ENCODE measurements around the gene ARHGAP44.

The ARHGAP44 gene

DNA sequence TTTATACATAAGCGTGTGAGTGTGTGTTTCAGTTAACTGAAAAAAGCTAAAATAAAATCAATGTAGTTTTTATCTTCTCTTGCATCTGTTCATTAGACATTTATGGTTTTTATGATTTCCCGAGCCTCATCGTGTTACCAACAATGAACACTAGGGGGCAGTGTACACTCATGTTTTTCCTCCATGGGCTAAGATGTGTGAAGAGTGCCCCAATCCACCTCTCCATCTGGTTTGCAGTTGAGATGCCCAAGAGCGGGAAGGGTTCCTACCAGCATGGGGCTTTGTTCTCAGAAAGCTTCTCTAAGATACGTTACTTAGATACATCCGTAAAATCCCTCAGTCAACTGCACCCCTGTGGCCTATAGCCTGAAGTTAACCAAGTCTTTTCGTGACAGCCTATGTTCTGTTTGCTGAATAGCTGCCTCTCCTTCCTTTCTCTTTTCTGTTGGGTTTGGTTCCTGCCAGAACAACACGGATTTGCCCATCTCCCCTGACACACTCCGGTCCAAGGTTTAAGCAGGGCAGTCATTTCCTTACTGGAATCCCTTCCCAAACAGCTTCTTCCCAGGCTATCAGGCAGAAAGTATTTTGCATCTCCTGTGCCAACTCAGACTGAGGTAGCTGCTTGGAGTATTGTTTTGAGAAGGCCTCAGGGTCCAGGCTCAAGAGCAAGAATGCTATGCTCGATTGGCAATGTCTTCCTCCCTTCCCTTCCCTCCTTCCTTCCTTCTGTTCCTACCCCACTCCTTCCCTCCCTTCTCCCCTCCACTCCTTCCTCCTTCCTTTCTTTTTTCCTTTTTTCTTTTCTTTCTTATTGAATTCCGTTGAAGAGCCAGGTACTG lies 241.4 kb downstream of the ARHGAP44 start:
- DNase-seq = peak; percentile 60

DNA sequence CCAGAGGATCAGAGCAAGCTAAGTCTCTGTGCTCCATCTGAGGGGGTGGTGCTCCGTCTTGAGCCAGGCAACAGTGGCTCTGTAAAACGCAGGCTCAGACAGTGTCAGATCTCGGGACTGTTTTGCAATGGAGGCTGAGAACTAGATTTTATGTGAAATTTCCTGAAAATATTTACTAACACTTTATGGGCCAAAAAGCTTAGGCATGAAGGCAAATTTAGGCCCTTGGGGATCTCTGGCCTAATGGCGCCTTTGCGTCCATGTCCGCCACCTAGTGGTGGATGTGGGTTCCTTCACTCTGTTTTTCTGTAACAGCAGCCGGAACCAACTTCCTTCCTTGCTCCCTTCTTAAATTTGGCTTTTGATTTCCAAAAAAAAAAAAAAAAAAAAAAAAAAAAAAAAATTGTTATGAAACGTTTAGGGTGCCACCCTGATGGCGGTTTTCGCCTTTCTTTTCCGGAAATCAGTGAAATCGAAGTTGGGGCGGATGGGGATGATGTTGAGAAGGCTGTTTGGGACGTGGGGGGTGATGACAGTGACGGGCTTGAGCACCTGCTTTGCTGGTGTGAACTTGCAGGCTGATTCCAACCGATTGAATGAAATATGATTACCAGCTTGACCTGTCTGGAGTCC lies 242.5 kb downstream of the ARHGAP44 start:
- peak; percentile 65 for DNase-seq

DNA sequence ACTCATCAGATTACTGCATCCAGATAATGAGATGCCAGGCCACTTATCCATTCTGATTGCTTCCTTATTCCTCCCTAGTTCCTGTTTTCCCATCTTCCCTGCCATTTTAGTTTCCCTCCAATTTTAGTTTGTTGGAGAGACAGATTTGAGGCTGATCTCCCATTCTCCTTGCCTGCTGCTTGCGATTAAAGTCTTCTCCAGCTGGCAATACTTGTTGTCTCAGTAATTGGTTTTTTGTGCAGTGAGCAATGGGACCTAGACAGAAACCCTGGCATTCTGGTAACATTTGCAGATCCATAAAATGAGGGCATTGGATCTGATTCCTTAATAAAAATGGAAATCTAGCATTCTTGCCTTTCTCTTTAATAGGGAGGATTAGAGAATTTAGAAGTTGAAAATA lies 246.1 kb downstream of the ARHGAP44 start:
- DNase-seq = no peak

DNA sequence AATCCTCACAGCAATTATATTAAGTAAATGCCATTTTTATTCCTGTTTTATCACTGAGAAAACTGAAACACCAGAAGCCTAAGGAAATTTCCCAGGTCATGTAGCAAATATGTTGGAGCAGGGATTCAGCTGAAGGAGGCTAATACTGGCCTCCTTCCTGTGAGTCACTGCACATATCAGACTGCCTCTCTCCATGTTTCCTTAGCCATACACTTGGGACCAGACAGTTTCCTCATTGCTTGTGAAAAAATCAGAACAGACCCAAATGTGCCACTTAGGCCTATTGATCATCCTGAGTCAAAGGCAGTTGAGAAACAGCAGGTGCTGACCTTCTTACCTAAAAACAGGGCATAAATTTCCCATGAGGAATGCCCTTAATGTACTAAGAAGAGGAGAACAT lies 247.5 kb downstream of the ARHGAP44 start:
- no peak for DNase-seq

DNA sequence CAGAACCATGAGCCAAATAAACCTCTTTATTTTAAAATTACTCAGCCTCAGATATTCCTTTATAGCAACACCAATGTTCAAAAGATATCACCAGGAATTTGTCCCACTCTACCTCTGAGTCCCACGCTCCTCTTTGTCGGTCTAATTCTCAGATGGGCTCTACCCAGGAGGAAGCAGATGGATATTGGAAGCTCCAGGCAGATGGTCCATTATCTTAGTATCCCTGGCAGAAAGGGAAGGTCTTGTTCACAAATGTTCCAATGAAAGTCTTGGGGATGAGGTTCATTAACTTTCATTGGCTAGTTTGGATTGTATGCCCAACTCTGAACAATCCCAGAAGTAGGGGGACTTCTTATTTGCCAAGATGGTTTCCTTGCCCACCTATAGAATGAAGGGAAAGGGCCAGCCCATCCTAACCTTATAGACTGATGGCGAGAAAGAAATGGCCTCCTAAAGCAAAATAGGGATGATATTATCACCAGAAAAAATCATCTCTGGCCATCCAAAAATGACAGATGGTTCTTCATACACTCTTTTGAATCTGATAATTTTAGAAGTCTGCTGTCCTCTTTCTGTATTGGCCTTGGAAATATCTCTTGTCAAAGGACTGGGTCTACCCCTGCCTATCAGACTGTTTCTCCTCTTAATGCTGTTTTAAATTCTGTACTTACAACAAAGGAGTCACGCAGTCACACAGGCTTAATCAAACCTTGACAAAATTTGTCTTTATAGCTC lies 249.8 kb downstream of the ARHGAP44 start:
- no peak for DNase-seq

Data from suppressor macrophage treated with lipopolysaccharide for 4 hours (primary cell).